Activated naive CD8-positive, alpha-beta T cell treated with anti-CD3 and anti-CD28 coated beads for 36 hours (primary cell): ENCODE measurements around the gene CFAP99. TPM values are rescaled to one million over a fixed set of nuclear protein-coding genes. Genes with fewer than 3 reads are reported as not detected.

Experiments used
- DNase-seq: peaks from one replicate; pipeline ENCODE4 v3.0.0; 2021
- H3K27ac Mint-ChIP-seq: one replicate; pipeline ENCODE4 v1.8.0; 2022; ENCODE audit warnings: mild to moderate bottlenecking, moderate library complexity, mixed read lengths
- H3K27me3 Mint-ChIP-seq: one replicate; pipeline ENCODE4 v1.8.0; 2022; ENCODE audit warnings: mild to moderate bottlenecking, mixed read lengths
- H3K36me3 Mint-ChIP-seq: one replicate; pipeline ENCODE4 v1.8.0; 2021; ENCODE audit warnings: mild to moderate bottlenecking, mixed read lengths
- H3K4me1 Mint-ChIP-seq: one replicate; pipeline ENCODE4 v1.8.0; 2021; ENCODE audit warnings: mixed read lengths
- H3K4me3 Mint-ChIP-seq: one replicate; pipeline ENCODE4 v1.8.0; 2022; ENCODE audit warnings: mild to moderate bottlenecking, moderate library complexity, mixed read lengths
- H3K9me3 Mint-ChIP-seq: one replicate; pipeline ENCODE4 v1.8.0; 2022; ENCODE audit warnings: mixed read lengths
- total RNA-seq, 2 experiments: library from RNA; stranded (reverse); gene quantifications; one replicate each; pipeline ENCODE4 v1.2.3, GENCODE V29; 2021

CFAP99 gene
- total RNA-seq, 2 experiments from 2014 or later = not detected

- DNase-seq = no peak
- no peaks in the 10 kb centered on the region for H3K27me3 Mint-ChIP-seq
- H3K27ac Mint-ChIP-seq = no peak overlapping the region
- peaks cover 77% of the 10 kb centered on the region for H3K4me1 Mint-ChIP-seq
- H3K4me3 Mint-ChIP-seq = no peak overlapping the region
- peaks cover 53% of the 10 kb centered on the region for H3K36me3 Mint-ChIP-seq
- H3K9me3 Mint-ChIP-seq = no peaks in the 10 kb centered on the region
Measured at GRCh38 chr4:2478229-2478628, 59.5 kb downstream of the CFAP99 start.

- Mint-ChIP-seq H3K27me3 (no peaks in the 10 kb centered on the region), H3K9me3 (no peaks in the 10 kb centered on the region), H3K4me1 (peaks cover 84% of the 10 kb centered on the region), H3K36me3 (peaks cover 47% of the 10 kb centered on the region), H3K27ac (peak overlapping the region; percentile 1), H3K4me3 (no peak overlapping the region)
- no peak for DNase-seq
Measured at GRCh38 chr4:2480649-2481048, 61.9 kb downstream of the CFAP99 start.

GRCh38 chr4:2482192-2482591 is 63.4 kb downstream of the CFAP99 start:
- no peak overlapping the region for H3K4me3 Mint-ChIP-seq
- peaks cover 37% of the 10 kb centered on the region for H3K36me3 Mint-ChIP-seq
- no peaks in the 10 kb centered on the region for H3K9me3 Mint-ChIP-seq
- H3K27ac Mint-ChIP-seq = peak overlapping the region; percentile 72
- DNase-seq = no peak
- H3K4me1 Mint-ChIP-seq = peaks cover 88% of the 10 kb centered on the region
- H3K27me3 Mint-ChIP-seq = no peaks in the 10 kb centered on the region

- Mint-ChIP-seq H3K27me3 (no peaks in the 10 kb centered on the region), H3K27ac (peak overlapping the region; percentile 72), H3K4me3 (no peak overlapping the region), H3K4me1 (peaks cover 87% of the 10 kb centered on the region), H3K36me3 (peaks cover 35% of the 10 kb centered on the region), H3K9me3 (no peaks in the 10 kb centered on the region)
- no peak for DNase-seq
Measured at GRCh38 chr4:2482693-2483092, 63.9 kb downstream of the CFAP99 start.

GRCh38 chr4:2483237-2483636 is 64.5 kb downstream of the CFAP99 start:
- Mint-ChIP-seq H3K27me3 (no peaks in the 10 kb centered on the region), H3K36me3 (peaks cover 32% of the 10 kb centered on the region), H3K27ac (no peak overlapping the region), H3K9me3 (no peaks in the 10 kb centered on the region), H3K4me3 (no peak overlapping the region), H3K4me1 (peaks cover 88% of the 10 kb centered on the region)
- no peak for DNase-seq

- H3K27me3 Mint-ChIP-seq = no peaks in the 10 kb centered on the region
- no peaks in the 10 kb centered on the region for H3K9me3 Mint-ChIP-seq
- peak overlapping the region; percentile 62 for H3K27ac Mint-ChIP-seq
- no peak for DNase-seq
- peaks cover 31% of the 10 kb centered on the region for H3K36me3 Mint-ChIP-seq
- peaks cover 81% of the 10 kb centered on the region for H3K4me1 Mint-ChIP-seq
- no peak overlapping the region for H3K4me3 Mint-ChIP-seq
Measured at GRCh38 chr4:2484185-2484584, 65.4 kb downstream of the CFAP99 start.

GRCh38 chr4:2484993-2485392 is 66.2 kb downstream of the CFAP99 start:
- DNase-seq = peak; percentile 64
- Mint-ChIP-seq H3K27ac (peak overlapping the region; percentile 76), H3K27me3 (no peaks in the 10 kb centered on the region), H3K36me3 (peaks cover 28% of the 10 kb centered on the region), H3K4me3 (peak overlapping the region; percentile 68), H3K4me1 (peaks cover 77% of the 10 kb centered on the region), H3K9me3 (no peaks in the 10 kb centered on the region)

GRCh38 chr4:2485956-2486355 is 67.2 kb downstream of the CFAP99 start:
- Mint-ChIP-seq H3K4me1 (peaks cover 75% of the 10 kb centered on the region), H3K27ac (peak overlapping the region; percentile 76), H3K4me3 (peak overlapping the region; percentile 68), H3K36me3 (peaks cover 35% of the 10 kb centered on the region), H3K9me3 (no peaks in the 10 kb centered on the region), H3K27me3 (no peaks in the 10 kb centered on the region)
- DNase-seq = no peak

- peaks cover 33% of the 10 kb centered on the region for H3K36me3 Mint-ChIP-seq
- peak overlapping the region; percentile 14 for H3K4me3 Mint-ChIP-seq
- DNase-seq = no peak
- no peaks in the 10 kb centered on the region for H3K27me3 Mint-ChIP-seq
- peaks cover 69% of the 10 kb centered on the region for H3K4me1 Mint-ChIP-seq
- H3K9me3 Mint-ChIP-seq = no peaks in the 10 kb centered on the region
- peak overlapping the region; percentile 54 for H3K27ac Mint-ChIP-seq
Measured at GRCh38 chr4:2486981-2487380, 68.2 kb downstream of the CFAP99 start.

- Mint-ChIP-seq H3K4me3 (no peak overlapping the region), H3K27ac (peak overlapping the region; percentile 31), H3K27me3 (no peaks in the 10 kb centered on the region), H3K4me1 (peaks cover 67% of the 10 kb centered on the region), H3K9me3 (no peaks in the 10 kb centered on the region), H3K36me3 (peaks cover 37% of the 10 kb centered on the region)
- no peak for DNase-seq
Measured at GRCh38 chr4:2487632-2488031, 68.9 kb downstream of the CFAP99 start.

- peak overlapping the region; percentile 73 for H3K27ac Mint-ChIP-seq
- no peaks in the 10 kb centered on the region for H3K27me3 Mint-ChIP-seq
- H3K36me3 Mint-ChIP-seq = peaks cover 40% of the 10 kb centered on the region
- peaks cover 58% of the 10 kb centered on the region for H3K4me1 Mint-ChIP-seq
- no peak for DNase-seq
- H3K4me3 Mint-ChIP-seq = no peak overlapping the region
- no peaks in the 10 kb centered on the region for H3K9me3 Mint-ChIP-seq
Measured at GRCh38 chr4:2489081-2489805, 70.5 kb downstream of the CFAP99 start.

GRCh38 chr4:2489841-2490552 is 71.2 kb downstream of the CFAP99 start:
- peaks cover 51% of the 10 kb centered on the region for H3K4me1 Mint-ChIP-seq
- H3K9me3 Mint-ChIP-seq = no peaks in the 10 kb centered on the region
- no peaks in the 10 kb centered on the region for H3K27me3 Mint-ChIP-seq
- no peak overlapping the region for H3K4me3 Mint-ChIP-seq
- H3K27ac Mint-ChIP-seq = peak overlapping the region; percentile 73
- DNase-seq = no peak
- peaks cover 40% of the 10 kb centered on the region for H3K36me3 Mint-ChIP-seq

GRCh38 chr4:2492970-2493369 is 74.2 kb downstream of the CFAP99 start:
- H3K4me3 Mint-ChIP-seq = no peak overlapping the region
- no peak for DNase-seq
- H3K9me3 Mint-ChIP-seq = no peaks in the 10 kb centered on the region
- peak overlapping the region; percentile 10 for H3K27ac Mint-ChIP-seq
- H3K36me3 Mint-ChIP-seq = peaks cover 42% of the 10 kb centered on the region
- H3K4me1 Mint-ChIP-seq = peaks cover 27% of the 10 kb centered on the region
- no peaks in the 10 kb centered on the region for H3K27me3 Mint-ChIP-seq

- Mint-ChIP-seq H3K27ac (no peak overlapping the region), H3K9me3 (no peaks in the 10 kb centered on the region), H3K4me1 (peaks cover 18% of the 10 kb centered on the region), H3K4me3 (no peak overlapping the region), H3K27me3 (no peaks in the 10 kb centered on the region), H3K36me3 (peaks cover 36% of the 10 kb centered on the region)
- DNase-seq = no peak
Measured at GRCh38 chr4:2494992-2495391, 76.2 kb downstream of the CFAP99 start.

GRCh38 chr4:2497324-2497723 is 78.6 kb downstream of the CFAP99 start:
- Mint-ChIP-seq H3K4me1 (peaks cover 13% of the 10 kb centered on the region), H3K27ac (no peak overlapping the region), H3K9me3 (no peaks in the 10 kb centered on the region), H3K4me3 (no peak overlapping the region), H3K36me3 (peaks cover 40% of the 10 kb centered on the region), H3K27me3 (no peaks in the 10 kb centered on the region)
- no peak for DNase-seq

- Mint-ChIP-seq H3K27ac (peak overlapping the region; percentile 12), H3K9me3 (no peaks in the 10 kb centered on the region), H3K4me1 (peaks cover 7% of the 10 kb centered on the region), H3K4me3 (no peak overlapping the region), H3K27me3 (no peaks in the 10 kb centered on the region), H3K36me3 (peaks cover 34% of the 10 kb centered on the region)
- DNase-seq = no peak
Measured at GRCh38 chr4:2497931-2498330, 79.2 kb downstream of the CFAP99 start.
